NCI-H345 treated with DMSO at 0.1 percent for 48 hours (cell line): Measurements from ENCODE around the gene HRH2.

Experiments used
- DNase-seq: peaks from one replicate; lab custom pipeline; 2025; ENCODE audit not compliant: unreplicated experiment; lab: John Stamatoyannopoulos, UW

The HRH2 gene

GRCh38 chr5:175674731-175675346, 17.0 kb downstream of the HRH2 start:
- DNase-seq: no peak

GRCh38 chr5:175675873-175676272, 18.0 kb downstream of the HRH2 start:
- DNase-seq: no peak

GRCh38 chr5:175677571-175677970, 19.7 kb downstream of the HRH2 start:
- DNase-seq: no peak

GRCh38 chr5:175678074-175678473, 20.2 kb downstream of the HRH2 start:
- DNase-seq: no peak

- no peak for DNase-seq
Measured at GRCh38 chr5:175679411-175679810, 21.5 kb downstream of the HRH2 start.

- no peak for DNase-seq
Measured at GRCh38 chr5:175680020-175680419, 22.1 kb downstream of the HRH2 start.

- DNase-seq: no peak
Measured at GRCh38 chr5:175680463-175680862, 22.6 kb downstream of the HRH2 start.

GRCh38 chr5:175681045-175681967, 23.4 kb downstream of the HRH2 start:
- DNase-seq: peak; percentile 36

- no peak for DNase-seq
Measured at GRCh38 chr5:175681968-175682340, 24.1 kb downstream of the HRH2 start.

GRCh38 chr5:175682664-175683063, 24.8 kb downstream of the HRH2 start:
- DNase-seq: no peak

- DNase-seq: no peak
Measured at GRCh38 chr5:175683231-175683630, 25.4 kb downstream of the HRH2 start.

GRCh38 chr5:175683921-175684320, 26.1 kb downstream of the HRH2 start:
- DNase-seq: no peak

- DNase-seq: no peak
Measured at GRCh38 chr5:175684931-175685330, 27.1 kb downstream of the HRH2 start.

- DNase-seq: no peak
Measured at GRCh38 chr5:175685701-175686350, 28.0 kb downstream of the HRH2 start.

GRCh38 chr5:175686396-175686795, 28.5 kb downstream of the HRH2 start:
- DNase-seq: no peak

- no peak for DNase-seq
Measured at GRCh38 chr5:175686826-175687225, 29.0 kb downstream of the HRH2 start.

GRCh38 chr5:175687231-175687701, 29.4 kb downstream of the HRH2 start:
- no peak for DNase-seq

- DNase-seq: no peak
Measured at GRCh38 chr5:175688352-175689146, 30.7 kb downstream of the HRH2 start.

- no peak for DNase-seq
Measured at GRCh38 chr5:175689147-175689991, 31.5 kb downstream of the HRH2 start.

- DNase-seq: no peak
Measured at GRCh38 chr5:175690025-175690424, 32.2 kb downstream of the HRH2 start.
